Stimulated activated CD4-positive, alpha-beta T cell treated with anti-CD3 and anti-CD28 coated beads, Interleukin-4, amount 100 ng/mL, for 24 hours (primary cell): ENCODE measurements around the gene RBAK.
"Not testable (repeated sequence)": the region's sequence is repeated elsewhere in the genome, so short reads cannot be mapped to it uniquely, and the experiment has no call there.

Source experiments
- DNase-seq: peaks from one replicate; pipeline ENCODE4 v3.0.0-alpha.2; 2020

Gene RBAK

GRCh38 chr7:5053175-5053574 lies 7.5 kb downstream of the RBAK start:
- no peak for DNase-seq

- DNase-seq = no peak
These were observed 18.0 kb downstream of the RBAK start for GRCh38 chr7:5063698-5064097.

GRCh38 chr7:5064391-5065106 lies 18.9 kb downstream of the RBAK start:
- no peak for DNase-seq

- DNase-seq = no peak
These were observed 19.4 kb downstream of the RBAK start for GRCh38 chr7:5065107-5065407.

DNA sequence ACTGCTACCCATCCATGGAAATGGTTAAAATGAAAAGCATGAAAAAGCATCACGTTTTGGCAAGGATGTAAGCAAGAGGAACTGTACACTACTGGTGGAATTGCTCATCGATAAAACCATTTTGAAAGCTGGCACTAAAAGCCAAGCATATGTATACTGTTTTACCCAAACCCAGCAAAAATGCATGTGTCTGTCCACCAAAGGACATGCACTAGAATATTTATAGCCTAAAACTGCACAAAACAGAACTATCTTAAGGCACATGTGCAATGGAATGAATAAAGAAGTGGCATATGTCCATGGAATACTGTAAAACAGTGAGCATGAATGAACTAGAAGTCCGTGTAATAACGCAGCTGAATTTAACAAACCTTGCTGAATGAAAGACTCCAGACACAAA lies 22.9 kb downstream of the RBAK start:
- no peak for DNase-seq

DNA sequence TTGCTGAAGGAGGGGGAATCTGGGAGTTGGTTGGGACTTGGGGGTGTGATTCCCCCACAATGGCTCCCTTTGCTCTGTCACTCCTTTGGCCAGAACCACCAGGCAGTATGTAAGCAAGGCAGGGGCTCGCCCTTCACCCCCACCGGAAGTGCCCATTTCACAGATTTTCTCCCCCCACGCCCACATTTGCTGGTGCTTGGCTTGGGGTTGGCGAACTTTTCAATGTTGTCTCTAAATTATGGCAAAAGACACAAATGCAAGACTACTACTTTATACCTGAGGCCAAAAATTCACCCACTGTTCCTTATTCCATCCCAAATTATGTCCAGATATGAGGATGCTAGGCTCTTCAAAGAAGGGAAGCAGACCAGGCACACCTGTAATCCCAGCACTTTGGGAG lies 24.5 kb downstream of the RBAK start:
- DNase-seq = no peak

DNA sequence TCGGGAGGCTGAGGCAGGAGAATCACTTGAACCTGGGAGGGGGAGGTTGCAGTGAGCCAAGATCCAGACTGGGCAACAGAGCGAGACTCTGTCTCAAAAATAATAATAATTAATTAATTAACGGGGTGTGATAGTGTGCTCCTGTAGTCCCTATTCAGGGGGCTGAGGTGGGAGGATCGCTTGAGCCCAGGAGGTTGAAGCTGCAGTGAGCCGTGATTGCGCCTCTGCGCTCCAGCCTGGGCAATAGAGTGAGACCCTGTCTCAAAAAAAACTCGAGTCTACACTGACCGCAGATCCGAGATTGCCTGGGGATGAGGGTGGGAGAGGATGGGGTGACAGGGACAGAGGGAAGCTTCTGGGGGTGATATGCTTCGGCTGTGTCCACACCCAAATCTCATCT lies 29.5 kb downstream of the RBAK start:
- not testable (repeated sequence) for DNase-seq

DNA sequence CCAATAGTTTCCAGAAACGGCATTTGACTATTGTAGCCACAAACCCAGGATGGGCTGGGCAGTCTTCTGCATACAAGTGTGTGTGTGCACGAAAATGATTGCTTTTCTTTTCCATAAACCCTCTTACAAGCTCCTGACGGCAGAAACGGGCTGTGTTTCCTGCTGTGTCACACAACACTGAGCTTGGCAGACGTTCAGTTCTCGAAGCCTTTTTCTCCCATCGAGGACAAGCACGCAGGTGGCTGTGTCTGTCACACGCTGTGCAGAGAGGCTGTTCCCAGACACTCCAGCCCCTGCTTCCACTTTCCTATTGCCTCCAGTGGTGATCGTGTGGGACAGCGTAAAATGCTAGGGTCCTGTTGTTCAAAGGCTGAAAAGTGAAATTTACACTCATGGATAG lies 32.1 kb downstream of the RBAK start:
- DNase-seq = no peak

- DNase-seq = no peak
These were observed 37.1 kb downstream of the RBAK start for GRCh38 chr7:5082806-5083205.

DNA sequence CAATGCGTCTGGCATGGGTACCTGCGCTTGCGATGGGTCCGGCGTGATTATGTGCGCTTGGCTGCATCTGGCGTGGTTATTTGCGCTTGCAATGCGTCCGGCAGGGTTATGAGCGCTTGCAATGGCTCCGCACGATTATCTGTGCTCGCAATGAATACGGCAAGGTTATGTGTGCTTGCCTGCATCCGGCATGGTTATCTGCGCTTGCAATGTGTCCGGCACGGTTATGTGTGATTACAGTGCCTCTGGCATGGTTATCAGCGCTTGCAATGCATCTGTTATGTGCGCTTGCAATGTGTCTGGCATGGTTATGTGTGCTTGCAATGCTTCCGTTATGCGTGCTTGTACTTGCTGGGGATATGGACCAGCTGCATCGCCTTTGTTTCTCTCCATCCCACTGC lies 37.7 kb downstream of the RBAK start:
- no peak for DNase-seq

- no peak for DNase-seq
These were observed 40.6 kb downstream of the RBAK start for GRCh38 chr7:5086256-5086655.

- DNase-seq = not testable (repeated sequence)
These were observed 42.7 kb downstream of the RBAK start for GRCh38 chr7:5088228-5088833.

GRCh38 chr7:5088906-5089305 lies 43.2 kb downstream of the RBAK start:
- no peak for DNase-seq

GRCh38 chr7:5093948-5094347 lies 48.3 kb downstream of the RBAK start:
- no peak for DNase-seq

DNA sequence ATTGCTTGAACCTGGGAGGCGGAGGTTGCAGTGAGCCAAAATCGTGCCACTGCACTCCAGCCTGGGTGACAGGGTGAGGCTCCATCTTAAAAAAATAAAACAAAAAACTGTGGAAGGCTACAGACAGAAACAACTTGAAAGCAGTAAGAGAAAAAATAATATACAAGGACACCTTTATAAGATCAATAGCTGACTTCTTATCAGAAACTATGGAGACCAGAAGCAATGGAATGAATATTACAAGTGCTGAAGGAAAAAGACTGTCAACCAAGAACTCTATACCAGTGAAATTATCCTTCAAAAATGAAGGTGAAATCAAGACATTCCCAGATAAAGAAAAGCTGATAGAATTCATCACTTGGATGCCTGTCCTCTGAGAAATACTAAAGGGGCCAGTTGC lies 49.0 kb downstream of the RBAK start:
- no peak for DNase-seq

GRCh38 chr7:5116359-5116758 lies 70.7 kb downstream of the RBAK start:
- no peak for DNase-seq

GRCh38 chr7:5117095-5117970 lies 71.7 kb downstream of the RBAK start:
- no peak for DNase-seq
